ENCODE data around the gene GGA2.

DNA sequence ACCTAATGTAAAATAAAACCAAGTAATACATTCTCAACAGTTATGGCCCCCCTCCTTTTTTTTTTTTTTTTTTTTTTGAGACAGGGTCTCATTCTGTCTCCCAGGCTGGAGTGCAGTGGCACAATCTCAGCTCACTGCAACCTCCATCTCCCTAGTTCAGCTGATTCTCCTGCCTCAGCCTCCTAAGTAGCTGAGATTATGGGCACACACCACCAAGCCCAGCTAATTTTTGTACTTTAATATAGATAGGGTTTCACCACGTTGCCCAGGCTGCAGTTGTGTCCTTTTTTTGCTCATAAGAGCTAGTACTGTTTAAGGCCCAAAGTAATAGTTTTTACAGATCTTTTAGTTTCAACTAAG is 28.6 kb upstream of the GGA2 start:
- TF ChIP-seq POLR2A (IDR thresholded peaks at IDR 0.05; ENCODE audit: low read depth, low read length) (no peak), POLR2AphosphoS5 (IDR thresholded peaks at IDR 0.05; ENCODE audit: low read depth, low read length) (no peak)
